ENCODE data around the gene DISC1.
"Not testable (repeated sequence)": the region's sequence is repeated elsewhere in the genome, so short reads cannot be mapped to it uniquely, and the experiment has no call there.

DNA sequence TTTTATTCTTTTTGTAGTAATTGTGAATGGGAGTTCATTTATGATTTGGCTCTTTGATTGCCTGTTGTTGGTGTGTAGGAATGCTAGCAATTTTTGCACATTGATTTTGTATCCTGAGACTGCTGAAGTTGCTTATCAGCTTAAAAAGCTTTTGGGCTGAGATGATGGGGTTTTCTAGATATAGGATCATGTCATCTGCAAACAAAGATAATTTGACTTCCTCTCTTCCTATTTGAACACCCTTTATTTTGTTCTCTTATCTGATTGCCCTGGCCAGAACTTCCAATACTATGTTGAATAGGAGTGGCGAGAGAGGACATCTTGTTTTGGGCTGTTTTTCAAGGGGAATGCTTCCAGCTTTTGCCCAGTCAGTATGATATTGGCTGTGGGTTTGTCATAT is 31.6 kb downstream of the DISC1 start:
- TF ChIP-seq POLR2A (IDR thresholded peaks at IDR 0.05) = not testable (repeated sequence)
- TF ChIP-seq, protein P1, sequence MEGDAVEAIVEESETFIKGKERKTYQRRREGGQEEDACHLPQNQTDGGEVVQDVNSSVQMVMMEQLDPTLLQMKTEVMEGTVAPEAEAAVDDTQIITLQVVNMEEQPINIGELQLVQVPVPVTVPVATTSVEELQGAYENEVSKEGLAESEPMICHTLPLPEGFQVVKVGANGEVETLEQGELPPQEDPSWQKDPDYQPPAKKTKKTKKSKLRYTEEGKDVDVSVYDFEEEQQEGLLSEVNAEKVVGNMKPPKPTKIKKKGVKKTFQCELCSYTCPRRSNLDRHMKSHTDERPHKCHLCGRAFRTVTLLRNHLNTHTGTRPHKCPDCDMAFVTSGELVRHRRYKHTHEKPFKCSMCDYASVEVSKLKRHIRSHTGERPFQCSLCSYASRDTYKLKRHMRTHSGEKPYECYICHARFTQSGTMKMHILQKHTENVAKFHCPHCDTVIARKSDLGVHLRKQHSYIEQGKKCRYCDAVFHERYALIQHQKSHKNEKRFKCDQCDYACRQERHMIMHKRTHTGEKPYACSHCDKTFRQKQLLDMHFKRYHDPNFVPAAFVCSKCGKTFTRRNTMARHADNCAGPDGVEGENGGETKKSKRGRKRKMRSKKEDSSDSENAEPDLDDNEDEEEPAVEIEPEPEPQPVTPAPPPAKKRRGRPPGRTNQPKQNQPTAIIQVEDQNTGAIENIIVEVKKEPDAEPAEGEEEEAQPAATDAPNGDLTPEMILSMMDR (IDR thresholded peaks at IDR 0.05) = not testable (repeated sequence)

Data from uterus (tissue), 2 donors.